Measurements from ENCODE around the gene CHCHD6. TPM values are rescaled to one million over a fixed set of nuclear protein-coding genes. Genes with fewer than 3 reads are reported as not detected.

Gene CHCHD6
- total RNA-seq, 4 donors from 2014 or later = 7.5 to 21.9 (median 16.3) TPM

DNA sequence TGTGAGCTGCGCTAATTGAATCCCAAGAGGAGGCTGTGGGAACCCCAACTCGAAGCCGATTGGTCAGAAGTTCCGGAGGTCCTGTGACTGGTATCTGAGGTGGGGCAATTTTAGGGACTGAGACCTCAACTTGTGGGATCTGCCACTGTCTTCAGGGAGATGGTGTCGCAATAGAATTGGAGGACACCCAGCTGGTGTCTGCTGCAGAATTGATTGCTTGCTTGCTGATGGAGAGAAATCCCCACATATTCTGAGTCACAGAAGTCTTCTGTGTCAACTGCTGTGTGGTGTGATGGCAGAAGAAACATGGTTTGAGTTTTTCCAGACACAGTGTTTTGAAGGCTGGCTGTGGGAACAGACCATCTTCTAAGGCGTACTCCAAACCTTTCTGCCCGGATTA, 179.2 kb downstream of the CHCHD6 start:
- DNase-seq = no peak
- Histone ChIP-seq H3K27me3 (no peaks in the 10 kb centered on the region), H3K36me3 (no peaks in the 10 kb centered on the region), H3K4me1 (peaks cover 0 to 7% (median 0%) of the 10 kb centered on the region in 3 donors), H3K27ac (no peak overlapping the region), H3K9me3 (no peaks in the 10 kb centered on the region), H3K4me3 (no peak overlapping the region)
- no peak for TF ChIP-seq POLR2A (IDR thresholded peaks at IDR 0.05)
- intact Hi-C loops (cut with DNase I) = no loop called here
- 82 to 85% methylated on average over 2 to 7 of the region's 7 CpGs for WGBS, 2 donors

- 37 to 47% methylated on average over 1 of the region's 1 CpG for WGBS, 2 donors
- Histone ChIP-seq H3K27ac (no peak overlapping the region), H3K4me3 (no peak overlapping the region), H3K36me3 (no peaks in the 10 kb centered on the region), H3K27me3 (no peaks in the 10 kb centered on the region), H3K9me3 (no peaks in the 10 kb centered on the region), H3K4me1 (peaks cover 0 to 7% (median 0%) of the 10 kb centered on the region in 3 donors)
- intact Hi-C loops (cut with DNase I) = no loop called here
- no peak for DNase-seq
- TF ChIP-seq, protein P1, sequence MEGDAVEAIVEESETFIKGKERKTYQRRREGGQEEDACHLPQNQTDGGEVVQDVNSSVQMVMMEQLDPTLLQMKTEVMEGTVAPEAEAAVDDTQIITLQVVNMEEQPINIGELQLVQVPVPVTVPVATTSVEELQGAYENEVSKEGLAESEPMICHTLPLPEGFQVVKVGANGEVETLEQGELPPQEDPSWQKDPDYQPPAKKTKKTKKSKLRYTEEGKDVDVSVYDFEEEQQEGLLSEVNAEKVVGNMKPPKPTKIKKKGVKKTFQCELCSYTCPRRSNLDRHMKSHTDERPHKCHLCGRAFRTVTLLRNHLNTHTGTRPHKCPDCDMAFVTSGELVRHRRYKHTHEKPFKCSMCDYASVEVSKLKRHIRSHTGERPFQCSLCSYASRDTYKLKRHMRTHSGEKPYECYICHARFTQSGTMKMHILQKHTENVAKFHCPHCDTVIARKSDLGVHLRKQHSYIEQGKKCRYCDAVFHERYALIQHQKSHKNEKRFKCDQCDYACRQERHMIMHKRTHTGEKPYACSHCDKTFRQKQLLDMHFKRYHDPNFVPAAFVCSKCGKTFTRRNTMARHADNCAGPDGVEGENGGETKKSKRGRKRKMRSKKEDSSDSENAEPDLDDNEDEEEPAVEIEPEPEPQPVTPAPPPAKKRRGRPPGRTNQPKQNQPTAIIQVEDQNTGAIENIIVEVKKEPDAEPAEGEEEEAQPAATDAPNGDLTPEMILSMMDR (IDR thresholded peaks at IDR 0.05) = no peak
- TF ChIP-seq POLR2A (IDR thresholded peaks at IDR 0.05) = no peak
Observed at GRCh38 chr3:126885425-126885824, 181.4 kb downstream of the CHCHD6 start.

DNA sequence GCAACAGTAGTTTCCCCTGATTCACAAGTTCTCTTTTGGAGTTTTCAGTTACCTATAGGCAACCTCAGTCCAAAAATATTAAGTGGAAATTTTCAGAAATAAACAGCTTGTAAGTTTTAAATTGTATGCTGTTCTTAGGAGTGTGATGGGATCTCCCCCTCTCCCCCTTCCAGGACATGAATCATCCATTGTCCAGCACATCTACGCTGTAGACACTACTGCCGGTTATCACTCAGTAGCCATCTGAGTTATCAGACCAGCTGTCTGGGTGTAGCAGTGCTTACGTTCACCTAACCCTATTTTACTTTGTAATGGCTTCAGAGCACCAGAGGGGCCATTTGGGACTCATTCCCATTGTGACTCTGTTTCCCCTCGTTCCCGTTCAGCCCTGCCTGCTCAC, 182.2 kb downstream of the CHCHD6 start:
- H3K27ac ChIP-seq = no peak overlapping the region
- no peaks in the 10 kb centered on the region for H3K9me3 ChIP-seq
- peaks cover 0 to 7% (median 0%) of the 10 kb centered on the region in 3 donors for H3K4me1 ChIP-seq
- intact Hi-C loops (cut with DNase I) = no loop called here
- no peaks in the 10 kb centered on the region for H3K36me3 ChIP-seq
- DNase-seq = no peak
- 77 to 96% methylated on average over 3 to 5 of the region's 5 CpGs for WGBS, 2 donors
- no peak overlapping the region for H3K4me3 ChIP-seq
- no peaks in the 10 kb centered on the region for H3K27me3 ChIP-seq
- no peak for TF ChIP-seq POLR2A (IDR thresholded peaks at IDR 0.05)
- TF ChIP-seq, protein P1 (IDR thresholded peaks at IDR 0.05) = no peak

DNA sequence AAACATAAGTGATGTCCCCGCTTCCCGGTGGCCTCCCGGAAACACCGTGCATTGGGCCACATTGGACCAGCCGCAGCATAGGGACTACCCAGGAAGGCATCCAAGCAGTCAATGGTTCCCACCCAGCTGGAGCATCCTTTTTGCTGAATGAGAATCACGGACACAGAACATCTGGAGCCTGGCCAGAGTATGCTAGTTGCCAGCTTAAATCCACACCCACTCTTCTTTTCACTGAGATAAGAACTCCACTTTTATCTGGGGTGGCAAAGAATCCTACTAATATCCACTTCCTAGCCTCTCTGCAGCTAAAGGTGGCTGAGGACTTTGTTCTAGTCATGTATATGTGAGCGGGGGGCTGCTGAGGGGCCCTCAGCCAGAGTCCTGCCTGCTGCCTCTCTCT, 183.6 kb downstream of the CHCHD6 start:
- DNase-seq = no peak
- WGBS, 2 donors = 14 to 17% methylated on average over 1 of the region's 7 CpGs
- no peak overlapping the region for H3K4me3 ChIP-seq
- H3K9me3 ChIP-seq = no peaks in the 10 kb centered on the region
- no peaks in the 10 kb centered on the region for H3K36me3 ChIP-seq
- no peaks in the 10 kb centered on the region for H3K27me3 ChIP-seq
- H3K4me1 ChIP-seq = peaks cover 0 to 7% (median 0%) of the 10 kb centered on the region in 3 donors
- intact Hi-C loops (cut with DNase I) = no loop called here
- no peak overlapping the region for H3K27ac ChIP-seq
- TF ChIP-seq POLR2A (IDR thresholded peaks at IDR 0.05) = no peak
- TF ChIP-seq, protein P1 (IDR thresholded peaks at IDR 0.05) = no peak

GRCh38 chr3:126888186-126888760, 184.2 kb downstream of the CHCHD6 start:
- peaks cover 0 to 7% (median 0%) of the 10 kb centered on the region in 3 donors for H3K4me1 ChIP-seq
- H3K36me3 ChIP-seq = no peaks in the 10 kb centered on the region
- TF ChIP-seq, protein P1 (IDR thresholded peaks at IDR 0.05) = no peak
- no peak for TF ChIP-seq POLR2A (IDR thresholded peaks at IDR 0.05)
- intact Hi-C loops (cut with DNase I) = no loop called here
- WGBS, 2 donors = 92 to 97% methylated on average over 3 of the region's 5 CpGs
- no peaks in the 10 kb centered on the region for H3K9me3 ChIP-seq
- no peak overlapping the region for H3K27ac ChIP-seq
- H3K27me3 ChIP-seq = no peaks in the 10 kb centered on the region
- no peak for DNase-seq
- no peak overlapping the region for H3K4me3 ChIP-seq
